ENCODE data around the gene ZAP70.
"Not testable (repeated sequence)": the region's sequence is repeated elsewhere in the genome, so short reads cannot be mapped to it uniquely, and the experiment has no call there.

The ZAP70 gene

DNA sequence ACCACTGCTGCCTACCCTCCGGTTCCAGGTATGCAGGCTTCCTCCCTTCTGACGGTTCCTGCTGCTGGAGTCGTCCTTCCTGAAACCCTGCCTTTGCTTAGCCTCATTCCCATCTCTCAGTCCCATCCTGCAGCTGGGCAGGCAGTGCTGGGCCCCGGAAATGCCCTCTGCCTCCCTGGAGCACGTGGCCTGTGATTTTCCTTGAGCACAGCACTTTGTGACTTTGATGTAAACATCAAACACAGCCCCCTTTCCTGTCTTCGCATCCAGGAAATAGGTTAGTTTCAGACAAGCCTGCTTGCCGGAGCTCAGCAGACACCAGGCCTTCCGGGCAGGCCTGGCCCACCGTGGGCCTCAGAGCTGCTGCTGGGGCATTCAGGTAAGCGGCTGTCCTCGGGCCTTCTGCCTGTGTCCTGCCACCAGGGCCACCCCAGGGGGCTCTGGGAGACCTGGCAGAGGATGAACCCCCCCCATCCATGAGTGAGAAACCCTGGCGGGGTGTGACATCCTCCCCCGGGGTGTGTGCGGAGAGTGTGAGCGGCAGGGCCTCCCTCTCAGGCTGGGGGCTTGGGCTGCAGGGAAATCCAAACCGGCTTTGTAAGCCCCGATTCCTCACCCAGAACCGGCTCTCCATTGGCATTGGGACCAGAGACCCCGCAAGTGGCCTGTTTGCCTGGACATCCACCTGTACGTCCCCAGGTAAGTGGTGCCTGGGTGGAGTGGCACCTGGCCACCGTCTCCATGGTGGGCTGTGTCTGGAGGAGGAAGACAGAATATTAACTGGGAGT lies at the start of gene ZAP70:
Gene ZAP70, plus strand, starts transcription at position 281 of the 788 bp plus-strand sequence. CDS start 10,461 bp downstream, outside the sequence.
- peak; percentile 45 for DNase-seq

GRCh38 chr2:97663626-97663961 lies 49.8 kb upstream of the ZAP70 start:
- DNase-seq: no peak

GRCh38 chr2:97663962-97664635 lies 49.3 kb upstream of the ZAP70 start, which contains the start of gene ACTR1B:
Gene ACTR1B, minus strand, starts transcription at chr2:97664044. Its CDS starts 154 bp downstream, at chr2:97663890.
- peak; percentile 97 for DNase-seq

GRCh38 chr2:97664636-97664970 lies 48.8 kb upstream of the ZAP70 start:
- DNase-seq: no peak

DNA sequence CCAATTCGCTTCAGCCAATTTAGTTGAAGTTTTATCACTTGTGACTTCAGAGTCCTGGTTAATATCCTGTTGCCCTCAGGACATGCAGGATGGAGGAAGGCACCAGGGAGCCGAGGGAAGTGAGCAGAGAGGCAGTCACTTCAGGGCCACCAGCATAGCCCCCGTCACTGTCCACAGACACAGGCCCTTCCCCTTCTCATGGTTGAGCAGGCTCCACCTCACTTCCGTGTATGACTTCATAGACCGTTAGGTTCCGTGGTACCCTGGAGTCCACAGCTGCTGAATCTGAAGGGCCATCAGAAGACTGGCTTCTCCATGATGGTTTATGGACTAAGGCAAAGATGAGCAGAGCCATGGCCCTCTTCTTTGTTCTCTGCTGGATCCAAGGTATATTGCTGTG lies 43.9 kb upstream of the ZAP70 start, which contains the start of gene C2orf92:
Gene C2orf92, plus strand, starts transcription at position 266 of the 400 bp plus-strand sequence. Its CDS starts 76 bp downstream, at position 342.
- no peak for DNase-seq

GRCh38 chr2:97670471-97670870 lies 42.9 kb upstream of the ZAP70 start:
- no peak for DNase-seq

- DNase-seq: no peak
Observed at GRCh38 chr2:97671526-97671925, 41.9 kb upstream of the ZAP70 start.

- not testable (repeated sequence) for DNase-seq
Observed at GRCh38 chr2:97672606-97673140, 40.7 kb upstream of the ZAP70 start.

DNA sequence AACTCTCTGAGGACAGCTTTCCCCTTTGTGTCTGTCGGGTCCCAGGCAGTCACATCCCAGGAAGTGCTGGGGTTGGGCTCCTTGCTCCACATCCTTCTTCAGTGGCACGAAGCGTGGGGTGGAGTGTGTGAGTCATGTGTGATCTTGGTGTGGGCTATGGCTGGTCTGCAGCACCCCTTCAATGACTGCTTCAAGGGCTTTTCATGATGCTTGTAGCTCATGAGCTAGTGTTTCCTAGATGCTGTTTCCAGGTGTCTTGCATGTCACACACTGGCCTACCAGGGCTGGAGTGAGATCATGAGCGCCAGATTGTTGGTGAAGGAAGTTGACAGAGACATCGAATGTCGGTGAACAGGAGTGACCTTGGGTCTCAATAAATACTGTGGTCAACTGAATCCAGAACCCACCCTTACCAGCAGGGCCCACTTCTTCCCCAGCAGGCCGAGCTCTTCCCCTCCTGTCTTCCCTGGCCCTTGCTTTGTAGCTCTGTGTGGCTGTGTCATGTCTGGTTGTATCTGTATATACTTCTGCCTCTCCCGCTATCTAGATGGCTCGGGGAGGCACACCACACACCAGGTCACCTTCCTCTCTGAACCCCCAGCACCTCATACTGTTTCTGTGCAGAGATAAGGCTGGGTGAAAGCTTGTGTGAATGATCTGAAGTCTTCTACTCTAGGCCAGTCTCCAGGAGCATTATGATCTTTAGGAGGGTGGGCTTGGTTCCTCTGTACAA lies 40.0 kb upstream of the ZAP70 start:
- no peak for DNase-seq

DNA sequence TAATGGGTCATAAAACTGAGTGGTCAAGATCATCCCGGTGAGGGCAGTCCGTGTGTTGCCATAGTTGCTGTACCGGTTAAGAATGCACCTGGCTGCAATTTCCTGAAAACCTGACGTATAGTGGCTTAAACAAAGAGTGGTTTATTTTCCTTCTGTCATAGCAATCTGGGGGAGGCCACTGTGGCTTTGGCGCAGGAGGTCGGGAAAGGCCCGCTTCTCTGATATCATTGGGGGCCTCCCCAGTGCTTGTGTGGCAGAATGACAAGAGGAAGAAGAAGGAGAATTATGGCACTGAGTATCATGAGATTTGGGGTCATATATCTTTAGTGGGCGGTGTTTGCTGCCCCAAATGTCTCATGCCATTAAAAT lies 39.5 kb upstream of the ZAP70 start:
- DNase-seq: no peak

- DNase-seq: no peak
Observed at GRCh38 chr2:97675430-97676113, 37.8 kb upstream of the ZAP70 start.

- DNase-seq: no peak
Observed at GRCh38 chr2:97676620-97677019, 36.8 kb upstream of the ZAP70 start.

- no peak for DNase-seq
Observed at GRCh38 chr2:97677480-97677879, 35.9 kb upstream of the ZAP70 start.

DNA sequence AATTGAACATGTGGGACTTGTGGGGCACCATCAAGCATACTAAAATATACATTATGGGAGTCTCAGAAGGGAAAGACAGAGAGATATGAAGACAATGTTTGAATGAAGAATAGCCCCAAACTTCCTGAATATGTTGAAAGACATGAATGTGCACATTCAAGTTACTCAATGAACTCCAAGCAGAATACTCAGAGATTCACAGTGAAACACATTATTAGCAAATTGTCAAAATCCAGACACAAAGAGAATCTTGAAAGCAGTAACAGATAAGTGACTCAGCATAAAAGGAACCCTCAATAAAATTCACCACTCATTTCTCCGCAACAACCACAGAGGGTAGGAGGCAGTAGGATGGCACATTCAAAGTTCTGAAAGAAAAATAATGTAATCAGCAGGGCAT lies 35.1 kb upstream of the ZAP70 start:
- DNase-seq: no peak

GRCh38 chr2:97687235-97687634 lies 26.1 kb upstream of the ZAP70 start:
- DNase-seq: not testable (repeated sequence)

- no peak for DNase-seq
Observed at GRCh38 chr2:97688062-97688827, 25.1 kb upstream of the ZAP70 start.

DNA sequence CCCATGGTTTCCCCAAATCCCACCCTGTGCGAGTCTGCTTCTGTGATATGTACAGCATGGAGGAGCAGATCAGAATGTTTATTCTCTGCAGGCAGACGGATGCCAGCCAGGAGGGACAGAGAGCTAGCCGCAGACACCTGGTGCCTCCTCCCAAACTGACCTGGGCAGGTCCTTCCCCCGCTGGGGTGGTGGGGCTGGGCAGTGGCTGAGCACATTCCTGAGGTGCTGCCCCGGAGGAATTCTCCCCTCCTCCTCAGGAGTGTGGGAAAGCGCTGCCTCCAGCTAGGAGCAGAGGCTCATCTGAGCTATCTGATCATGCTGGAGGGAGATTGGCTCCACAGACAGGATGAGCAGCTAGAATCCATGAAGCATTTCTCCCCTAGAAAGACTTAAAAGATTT lies 22.2 kb upstream of the ZAP70 start:
- DNase-seq: no peak

GRCh38 chr2:97693476-97693875 lies 19.9 kb upstream of the ZAP70 start:
- no peak for DNase-seq

- no peak for DNase-seq
Observed at GRCh38 chr2:97695744-97696143, 17.6 kb upstream of the ZAP70 start.

- DNase-seq: peak; percentile 90
Observed at GRCh38 chr2:97697252-97698235, 15.8 kb upstream of the ZAP70 start.

DNA sequence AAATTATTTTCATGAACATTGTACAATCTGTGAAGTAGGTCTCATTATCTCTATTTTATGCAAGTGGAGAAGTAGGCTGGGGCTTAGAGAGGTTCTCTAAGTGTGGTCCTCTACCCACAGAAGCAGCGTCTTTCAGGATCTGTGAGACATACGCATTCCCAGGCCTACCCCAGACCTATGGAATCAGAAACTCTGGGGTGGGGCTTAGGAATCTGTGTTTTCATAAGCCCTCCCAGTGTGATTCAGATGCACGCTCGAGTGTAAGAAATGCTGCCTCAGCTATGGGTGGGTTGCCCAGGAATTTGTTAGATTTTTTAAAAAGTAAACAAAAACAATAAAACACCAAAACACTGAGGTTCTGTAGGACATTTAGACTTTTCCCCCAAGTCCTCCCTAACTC lies 14.8 kb upstream of the ZAP70 start:
- no peak for DNase-seq

Data from activated CD4-positive, alpha-beta T cell treated with anti-CD3 and anti-CD28 coated beads for 1 hour (primary cell).